Breast epithelium (tissue), 4 donors: ENCODE data around the gene LACC1. TPM values are rescaled to one million over a fixed set of nuclear protein-coding genes. Genes with fewer than 3 reads are reported as not detected.

Source experiments
- DNase-seq, 2 donors: peaks; one replicate each; pipeline ENCODE4 v3.0.0-alpha.2; 2019; ENCODE audit warnings: low spot score in 2 of 2
- H3K27ac ChIP-seq, 2 donors: fragments of 200-600 bp; sonication (generic) in 1 of 2; one replicate each; pipeline ENCODE4 v1.5.1; 2016 to 2019; ENCODE audit warnings: mild to moderate bottlenecking in 1 of 2
- H3K27me3 ChIP-seq, 2 donors: fragments of 200-600 bp; sonication (generic) in 1 of 2; one replicate each; pipeline versions ENCODE4 v1.5.1 to v1.6.0; 2017 to 2019; ENCODE audit warnings: control low read depth in 1 of 2, mild to moderate bottlenecking in 1 of 2
- H3K36me3 ChIP-seq: fragments of 200-600 bp; one replicate; pipeline ENCODE4 v1.5.1; 2019
- H3K4me1 ChIP-seq, 2 donors: fragments of 200-600 bp; sonication (generic); one replicate each; pipeline ENCODE4 v1.5.1; 2016 to 2019; ENCODE audit warnings: control low read depth in 1 of 2
- H3K4me3 ChIP-seq, 3 donors: fragments of 200-600 bp; sonication (generic); 1 replicate in 2 of 3; 2 replicates in 1 of 3; pipeline ENCODE4 v1.5.1; 2016 to 2019; ENCODE audit warnings: mild to moderate bottlenecking in 3 of 3, moderate library complexity in 2 of 3
- H3K9me3 ChIP-seq, 2 donors: fragments of 200-600 bp; sonication (generic) in 1 of 2; one replicate each; pipeline ENCODE4 v1.5.1; 2016 to 2019; ENCODE audit warnings: control low read depth in 1 of 2
- POLR2A ChIP-seq: fragments of 450-650 bp; IDR thresholded peaks from one replicate; pipeline ENCODE4 v1.6.1; 2016; ENCODE audit warnings: antibody characterized with exemption, mild to moderate bottlenecking, moderate library complexity
- POLR2AphosphoS5 ChIP-seq, 3 donors: sonication (generic); formaldehyde crosslinking; IDR thresholded peaks; one replicate each; pipeline ENCODE4 v1.6.1; 2017; ENCODE audit warnings: antibody characterized with exemption in 3 of 3
- intact Hi-C: fragments of 100-400 bp; cut with DNase I; formaldehyde crosslinking; loops from one replicate; pipeline ENCODE4 v1.15.1; 2023; ENCODE audit warnings: low total_unique reads
- total RNA-seq, 3 donors: library from RNA; depleted of rRNA; stranded (reverse); fragments of >200 nt; gene quantifications; one replicate each; pipeline ENCODE4 v1.1.0, GENCODE V29; 2016
- TF ChIP-seq, protein P1 (sequence below), 3 donors: fragments of 450-650 bp; IDR thresholded peaks; one replicate each; pipeline ENCODE4 v1.5.1; 2016 to 2017; ENCODE audit warnings: antibody characterized with exemption in 3 of 3, mild to moderate bottlenecking in 3 of 3, moderate library complexity in 3 of 3

The LACC1 gene
- total RNA-seq, 3 donors from 2014 or later = 8.2 to 11.1 (median 10.4) TPM

DNA sequence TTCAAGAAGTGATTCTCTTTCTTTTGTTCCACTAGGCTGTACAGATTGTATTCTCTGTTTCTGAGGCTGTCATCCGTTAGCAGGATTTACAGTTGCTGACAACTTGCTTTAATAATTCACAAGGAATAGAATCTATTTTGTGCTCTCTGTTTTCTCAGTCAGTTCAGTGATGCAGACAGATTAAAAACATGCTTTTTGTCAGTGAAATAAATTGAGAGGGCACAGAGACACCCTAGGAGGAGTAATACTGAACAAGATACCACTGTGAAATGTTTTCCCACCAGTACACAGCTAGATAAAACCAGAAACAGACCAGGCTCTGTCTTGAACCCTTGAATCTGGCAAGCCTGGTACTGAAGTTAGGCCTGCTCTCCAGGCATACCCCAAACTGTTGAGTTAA, 58.7 kb downstream of the LACC1 start:
- intact Hi-C loops = no loop called here
- H3K27me3 ChIP-seq = no peaks in the 10 kb centered on the region
- no peaks in the 10 kb centered on the region for H3K36me3 ChIP-seq
- H3K4me1 ChIP-seq = no peaks in the 10 kb centered on the region
- H3K4me3 ChIP-seq = no peak overlapping the region
- no peak for DNase-seq
- no peak overlapping the region for H3K27ac ChIP-seq
- TF ChIP-seq, protein P1, sequence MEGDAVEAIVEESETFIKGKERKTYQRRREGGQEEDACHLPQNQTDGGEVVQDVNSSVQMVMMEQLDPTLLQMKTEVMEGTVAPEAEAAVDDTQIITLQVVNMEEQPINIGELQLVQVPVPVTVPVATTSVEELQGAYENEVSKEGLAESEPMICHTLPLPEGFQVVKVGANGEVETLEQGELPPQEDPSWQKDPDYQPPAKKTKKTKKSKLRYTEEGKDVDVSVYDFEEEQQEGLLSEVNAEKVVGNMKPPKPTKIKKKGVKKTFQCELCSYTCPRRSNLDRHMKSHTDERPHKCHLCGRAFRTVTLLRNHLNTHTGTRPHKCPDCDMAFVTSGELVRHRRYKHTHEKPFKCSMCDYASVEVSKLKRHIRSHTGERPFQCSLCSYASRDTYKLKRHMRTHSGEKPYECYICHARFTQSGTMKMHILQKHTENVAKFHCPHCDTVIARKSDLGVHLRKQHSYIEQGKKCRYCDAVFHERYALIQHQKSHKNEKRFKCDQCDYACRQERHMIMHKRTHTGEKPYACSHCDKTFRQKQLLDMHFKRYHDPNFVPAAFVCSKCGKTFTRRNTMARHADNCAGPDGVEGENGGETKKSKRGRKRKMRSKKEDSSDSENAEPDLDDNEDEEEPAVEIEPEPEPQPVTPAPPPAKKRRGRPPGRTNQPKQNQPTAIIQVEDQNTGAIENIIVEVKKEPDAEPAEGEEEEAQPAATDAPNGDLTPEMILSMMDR (IDR thresholded peaks at IDR 0.05) = no peak
- TF ChIP-seq POLR2A = no peak
- TF ChIP-seq POLR2AphosphoS5 (IDR thresholded peaks at IDR 0.05) = no peak
- no peaks in the 10 kb centered on the region for H3K9me3 ChIP-seq

DNA sequence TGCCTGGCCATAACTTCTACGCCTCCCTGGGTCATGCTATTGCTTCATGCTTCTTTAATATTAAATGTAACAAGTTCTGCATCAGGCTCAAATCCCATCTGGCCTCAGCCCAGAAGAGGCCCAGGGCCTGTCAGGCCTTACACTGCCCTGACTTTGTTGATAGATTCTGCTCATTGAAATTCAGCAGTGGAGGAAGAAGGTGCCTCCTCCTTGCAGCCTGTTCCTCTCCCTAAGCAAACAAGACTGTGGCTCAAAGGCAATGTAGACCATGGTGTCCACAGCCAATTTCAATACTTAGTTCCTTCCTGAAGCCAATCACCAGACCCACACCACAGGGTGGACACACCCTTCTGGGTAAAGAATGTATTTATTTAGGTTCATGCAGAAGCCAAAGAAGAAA, 59.4 kb downstream of the LACC1 start:
- DNase-seq = no peak
- intact Hi-C loops = no loop called here
- H3K27ac ChIP-seq = no peak overlapping the region
- no peak overlapping the region for H3K4me3 ChIP-seq
- H3K36me3 ChIP-seq = no peaks in the 10 kb centered on the region
- TF ChIP-seq POLR2AphosphoS5 (IDR thresholded peaks at IDR 0.05) (no peak), POLR2A (no peak)
- TF ChIP-seq, protein P1 (IDR thresholded peaks at IDR 0.05) = no peak
- no peaks in the 10 kb centered on the region for H3K27me3 ChIP-seq
- H3K4me1 ChIP-seq = no peaks in the 10 kb centered on the region
- no peaks in the 10 kb centered on the region for H3K9me3 ChIP-seq

DNA sequence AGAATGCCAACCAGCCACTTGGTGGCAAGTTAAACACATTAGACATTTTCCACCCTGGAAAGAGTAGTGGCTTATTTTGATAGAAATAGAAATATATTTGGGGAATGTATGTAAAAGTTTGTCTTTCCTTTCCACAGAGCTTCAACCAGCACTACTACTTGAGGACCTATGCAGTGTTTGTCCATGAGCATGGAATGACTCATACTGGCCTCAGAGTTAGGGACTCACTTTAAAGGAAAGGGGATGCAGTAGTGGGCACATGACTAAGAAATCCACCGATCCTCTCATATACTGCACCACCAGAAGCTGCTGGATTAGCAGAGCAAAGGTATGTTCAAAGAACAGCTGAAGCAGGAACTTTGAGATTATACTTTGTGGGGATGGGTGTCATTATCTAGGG, 62.6 kb downstream of the LACC1 start:
- no peaks in the 10 kb centered on the region for H3K4me1 ChIP-seq
- no peaks in the 10 kb centered on the region for H3K9me3 ChIP-seq
- H3K4me3 ChIP-seq = no peak overlapping the region
- H3K27me3 ChIP-seq = no peaks in the 10 kb centered on the region
- TF ChIP-seq POLR2AphosphoS5 (IDR thresholded peaks at IDR 0.05) (no peak), POLR2A (no peak)
- TF ChIP-seq, protein P1 (IDR thresholded peaks at IDR 0.05) = no peak
- H3K27ac ChIP-seq = no peak overlapping the region
- intact Hi-C loops = no loop called here
- H3K36me3 ChIP-seq = no peaks in the 10 kb centered on the region
- no peak for DNase-seq

Other genes starting within 250 kb of the LACC1 start
- gene ENOX1, start 92.9 kb upstream of the LACC1 start, total RNA-seq = 1 to 10 TPM; 1.9 to 2.3 (median 2.0) TPM
- gene CCDC122, start 164 bp upstream of the LACC1 start, total RNA-seq = 10 to 100 TPM in 2 of 3 donors, 1 to 10 TPM in 1; 5.9 to 50.9 (median 13.9) TPM